Inferior parietal cortex (tissue), 1 donor: Measurements from ENCODE around the gene CENPO.
"Not testable (repeated sequence)": the region's sequence is repeated elsewhere in the genome, so short reads cannot be mapped to it uniquely, and the experiment has no call there.

Source experiments
- DNase-seq: peaks from one replicate; pipeline ENCODE4 v3.0.0-alpha.2; 2016; ENCODE audit errors: extremely low spot score

CENPO gene

DNA sequence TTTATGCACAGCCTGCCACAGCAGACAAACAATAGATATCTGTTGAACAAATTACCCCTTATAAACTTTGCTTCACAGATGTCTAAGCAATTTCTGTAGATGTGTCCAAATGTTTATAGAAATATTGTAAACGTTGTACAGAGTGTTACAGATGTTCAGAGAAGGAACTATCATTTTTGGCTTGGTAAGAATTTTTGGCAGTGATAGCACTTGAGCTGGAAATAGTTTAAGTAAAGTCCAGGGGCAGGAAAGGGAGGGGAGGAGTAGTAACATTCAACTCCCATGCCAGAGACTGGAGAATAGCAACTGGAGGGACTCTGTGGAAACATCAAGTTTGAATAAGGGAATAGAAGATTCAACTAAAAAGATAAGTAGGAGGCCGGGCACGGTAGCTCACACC, 4.4 kb upstream of the CENPO start:
- DNase-seq: no peak

DNA sequence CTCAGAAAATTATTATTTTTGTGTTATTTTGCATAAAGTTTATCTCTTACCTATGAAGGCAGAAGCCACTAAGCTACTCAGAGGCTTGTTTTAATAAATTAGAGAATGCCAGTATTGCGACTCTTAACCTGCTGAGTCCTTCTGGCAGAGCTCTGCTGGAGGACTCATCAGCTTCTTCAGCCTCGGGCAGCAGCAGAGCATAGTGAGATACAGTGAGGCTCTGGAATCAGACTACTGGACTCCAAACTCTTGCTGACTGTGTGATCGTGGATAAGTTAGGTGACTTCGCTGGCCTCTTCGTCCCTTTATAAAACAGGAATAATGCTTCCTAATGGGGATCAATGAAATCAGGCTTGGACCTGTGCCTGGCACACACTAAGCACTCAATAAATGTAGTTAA, 1.8 kb upstream of the CENPO start:
- DNase-seq: no peak

DNA sequence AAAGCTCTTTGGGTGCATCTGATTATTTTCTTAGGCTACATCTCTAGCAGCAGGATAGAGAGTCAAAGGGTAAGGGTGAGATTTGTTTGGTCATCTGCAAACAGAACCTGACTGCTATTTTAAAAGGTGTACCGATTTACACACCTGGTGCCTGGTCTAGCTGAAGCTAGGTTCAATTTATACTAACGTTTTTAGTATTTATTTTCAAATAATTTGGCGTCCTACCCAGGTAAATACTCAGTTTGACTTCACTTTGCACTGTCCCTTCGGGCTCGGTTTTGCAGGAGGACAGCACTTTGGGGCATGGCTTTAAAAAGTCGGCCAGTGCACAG, 717 bp upstream of the CENPO start:
- DNase-seq: no peak

DNA sequence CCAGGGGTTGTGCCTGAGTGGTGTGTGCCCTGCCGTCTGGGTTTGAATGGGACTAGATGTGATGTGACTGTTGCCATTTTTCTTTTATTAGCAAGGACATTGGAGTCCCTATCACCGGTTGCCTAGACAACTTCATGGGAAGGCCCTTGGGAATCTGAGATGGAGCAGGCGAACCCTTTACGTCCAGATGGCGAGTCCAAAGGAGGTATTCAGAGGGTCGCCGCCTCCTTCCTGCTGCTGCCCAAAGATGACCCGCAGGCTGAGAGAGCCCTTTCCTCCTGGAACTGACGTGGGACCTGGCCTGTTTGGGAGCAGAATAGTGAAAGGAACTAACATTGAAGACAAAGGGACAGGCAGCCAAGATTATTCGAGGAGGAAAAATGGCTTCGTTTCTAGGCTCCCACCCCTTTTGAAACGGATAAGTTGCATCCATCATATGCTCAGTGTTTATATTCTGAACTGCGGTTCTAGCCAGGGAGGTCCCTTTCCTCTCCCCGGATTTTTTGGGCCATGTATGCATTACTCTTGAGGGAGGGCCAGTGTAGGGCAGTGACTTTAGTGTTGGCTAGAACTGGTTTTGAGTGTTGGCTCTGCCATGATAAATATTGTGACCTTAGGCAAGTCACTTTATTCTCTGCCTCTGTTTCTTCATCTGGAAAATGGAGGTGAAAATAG, 673 bp downstream of the CENPO start:
- DNase-seq: no peak

DNA sequence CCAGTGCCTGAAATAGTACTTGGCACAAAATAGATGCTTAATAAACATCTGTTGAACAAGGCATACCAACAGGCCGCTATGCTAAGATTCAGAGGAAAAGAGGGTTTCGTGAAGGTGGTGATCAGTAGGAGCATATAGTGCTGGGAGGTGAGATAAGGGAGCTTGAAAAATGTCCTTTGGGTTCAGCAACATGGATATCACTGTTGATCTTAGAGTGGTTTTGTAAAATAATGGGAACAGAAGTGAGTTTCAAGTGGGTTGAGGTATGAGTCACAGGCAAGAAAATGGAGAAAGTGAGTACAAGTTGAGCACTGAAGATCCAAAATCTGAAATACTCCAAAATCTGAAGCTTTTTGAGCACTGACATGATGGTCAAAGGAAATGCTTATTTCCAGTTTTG, 4.4 kb downstream of the CENPO start:
- DNase-seq: no peak

DNA sequence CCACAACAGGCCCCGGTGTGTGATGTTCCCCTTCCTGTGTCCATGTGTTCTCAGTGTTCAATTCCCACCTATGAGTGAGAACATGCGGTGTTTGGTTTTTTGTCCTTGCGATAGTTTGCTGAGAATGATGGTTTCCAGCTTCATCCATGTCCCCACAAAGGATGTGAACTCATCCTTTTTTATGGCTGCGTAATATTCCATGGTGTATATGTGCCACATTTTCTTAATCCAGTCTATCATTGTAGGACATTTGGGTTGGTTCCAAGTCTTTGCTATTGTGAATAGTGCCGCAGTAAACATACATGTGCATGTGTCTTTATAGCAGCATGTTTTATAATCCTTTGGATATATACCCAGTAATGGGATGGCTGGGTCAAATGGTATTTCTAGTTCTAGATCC, 7.3 kb downstream of the CENPO start:
- not testable (repeated sequence) for DNase-seq

DNA sequence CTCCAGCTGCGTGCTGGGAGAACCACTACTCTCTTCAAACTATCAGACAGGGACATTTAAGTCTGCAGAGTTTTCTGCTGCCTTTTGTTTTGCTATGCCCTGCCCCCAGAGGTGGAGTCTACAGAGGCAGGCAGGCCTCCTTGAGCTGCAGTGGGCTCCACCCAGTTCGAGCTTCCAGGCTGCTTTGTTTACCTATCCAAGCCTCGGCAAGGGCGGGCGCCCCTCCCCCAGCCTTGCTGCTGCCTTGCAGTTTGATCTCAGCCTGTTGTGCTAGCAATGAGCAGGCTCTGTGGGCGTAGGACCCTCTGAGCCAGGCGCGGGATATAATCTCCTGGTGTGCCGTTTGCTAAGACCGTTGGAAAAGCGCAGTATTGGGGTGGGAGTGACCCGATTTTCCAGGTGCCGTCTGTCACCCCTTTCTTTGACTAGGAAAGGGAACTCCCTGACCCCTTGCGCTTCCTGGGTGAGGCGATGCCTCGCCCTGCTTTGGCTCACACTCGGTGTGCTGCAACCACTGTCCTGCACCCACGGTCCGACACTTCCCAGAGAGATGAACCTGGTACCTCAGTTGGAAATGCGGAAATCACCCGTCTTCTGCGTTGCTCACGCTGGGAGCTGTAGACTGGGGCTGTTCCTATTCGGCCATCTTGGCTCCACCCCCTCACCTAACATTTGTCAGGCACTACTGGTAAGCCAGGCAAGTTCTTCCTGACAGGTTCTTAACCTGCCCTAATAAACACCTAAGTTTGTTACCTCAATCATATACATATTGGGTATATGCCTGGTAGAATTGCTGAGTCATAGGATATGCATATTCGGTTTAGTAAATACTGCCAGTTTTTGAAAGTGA, 12.8 kb downstream of the CENPO start:
- not testable (repeated sequence) for DNase-seq

DNA sequence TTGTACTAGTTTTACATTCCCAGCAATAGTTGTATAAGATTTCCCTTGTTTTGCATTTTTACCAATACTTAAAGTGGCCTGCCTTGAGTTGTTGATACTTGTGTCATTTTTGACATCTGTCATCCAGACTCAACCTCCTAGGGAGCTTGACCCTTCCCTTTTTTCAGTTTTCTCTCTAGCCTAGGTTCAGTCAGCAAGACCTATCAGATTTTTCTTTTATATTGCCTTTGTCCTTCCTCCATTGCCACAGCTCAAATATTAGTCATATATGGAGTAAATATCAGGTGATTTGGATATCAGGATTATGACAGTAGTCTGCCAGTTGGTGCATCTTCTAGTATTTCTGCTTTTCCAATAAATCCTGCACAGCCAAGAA, 13.4 kb downstream of the CENPO start:
- DNase-seq: no peak

DNA sequence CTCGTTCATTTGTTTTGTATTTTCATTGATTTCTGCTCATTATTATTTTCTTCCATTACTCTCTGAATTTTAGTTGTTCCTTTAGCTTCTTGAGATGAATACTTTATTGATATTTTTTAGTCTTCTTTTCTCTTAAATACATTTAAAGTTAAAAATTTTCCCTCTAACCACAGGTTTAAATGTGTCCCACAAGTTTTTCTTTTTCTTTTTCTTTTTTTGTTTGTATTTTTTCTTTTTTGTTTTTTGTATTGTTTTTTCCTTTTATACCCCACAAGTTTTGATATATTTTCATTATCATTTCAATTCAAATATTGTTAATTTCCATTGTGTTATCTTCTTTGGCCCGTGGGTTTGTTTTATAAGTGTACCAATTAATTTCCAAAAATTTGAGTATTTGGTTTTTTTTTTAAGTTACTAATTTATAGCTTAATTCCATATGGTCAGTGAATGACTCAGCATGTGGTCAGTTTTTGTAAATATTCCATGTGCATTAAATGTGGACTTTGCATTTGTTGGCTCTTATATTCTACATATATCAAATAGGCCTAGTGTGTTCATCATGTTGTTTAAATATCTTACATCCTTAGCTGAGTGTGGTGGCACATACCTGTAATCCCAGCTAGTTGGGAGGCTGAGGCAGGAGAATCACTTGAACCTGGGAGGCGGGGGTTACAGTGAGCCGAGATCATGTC, 16.2 kb downstream of the CENPO start:
- no peak for DNase-seq

DNA sequence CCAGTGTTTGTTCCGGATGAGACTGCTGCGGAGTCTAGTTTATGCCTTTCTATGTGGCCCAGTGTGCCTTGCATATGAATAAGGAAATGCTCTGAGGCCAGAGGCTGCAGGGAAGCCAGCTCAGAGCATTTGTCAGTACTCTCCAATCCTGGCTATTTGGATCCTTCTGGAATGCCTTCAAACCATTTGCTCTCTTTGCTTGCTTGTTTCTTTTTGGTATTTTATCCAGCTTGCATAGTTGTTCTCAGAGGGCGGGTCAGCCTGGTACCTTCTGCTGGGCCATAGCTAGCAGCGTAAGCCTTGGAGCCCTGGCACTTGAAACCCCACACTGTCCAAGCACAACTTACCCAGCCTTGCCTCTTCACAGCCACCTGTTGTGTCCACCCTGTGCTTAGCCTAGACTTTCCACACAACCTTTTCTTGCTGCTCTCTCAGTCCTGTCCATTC, 20.5 kb downstream of the CENPO start:
- no peak for DNase-seq

DNA sequence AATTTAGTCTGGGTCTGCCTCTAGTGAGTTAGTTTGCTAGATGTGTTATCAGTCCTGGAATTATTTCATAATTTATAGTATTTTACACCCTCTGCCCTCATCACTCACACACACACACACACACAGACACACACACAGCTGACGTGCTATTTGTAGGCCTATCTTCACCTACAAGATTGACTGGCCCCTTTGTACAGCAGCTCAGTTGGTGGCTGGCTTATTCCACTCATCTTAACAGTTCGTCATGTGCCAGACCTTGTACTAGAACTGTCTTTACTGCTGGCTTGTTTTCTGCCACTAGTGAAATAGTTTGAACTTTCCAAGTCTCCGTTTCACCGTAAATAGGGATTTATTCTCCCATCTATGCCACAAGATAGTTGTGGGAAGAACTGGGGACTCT, 21.3 kb downstream of the CENPO start:
- DNase-seq: no peak

DNA sequence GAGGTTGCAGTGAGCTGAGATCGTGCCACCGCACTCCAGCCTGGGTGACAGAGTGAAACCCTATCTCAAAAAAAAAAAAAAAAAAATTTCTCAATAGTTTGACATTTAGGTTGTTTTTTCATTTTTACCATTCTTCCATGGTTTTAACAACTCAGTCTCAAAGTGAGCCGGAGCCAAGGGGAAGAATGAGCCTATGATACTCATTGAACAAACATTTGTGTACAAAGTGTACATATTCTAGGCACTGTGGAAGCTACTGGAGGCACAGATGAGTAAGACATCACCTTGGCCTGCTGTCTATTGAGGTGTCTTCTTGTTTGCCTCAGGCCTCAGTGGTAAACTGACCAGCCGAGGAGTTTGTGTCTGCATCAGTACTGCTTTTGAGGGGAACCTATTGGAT, 21.9 kb downstream of the CENPO start:
- no peak for DNase-seq

DNA sequence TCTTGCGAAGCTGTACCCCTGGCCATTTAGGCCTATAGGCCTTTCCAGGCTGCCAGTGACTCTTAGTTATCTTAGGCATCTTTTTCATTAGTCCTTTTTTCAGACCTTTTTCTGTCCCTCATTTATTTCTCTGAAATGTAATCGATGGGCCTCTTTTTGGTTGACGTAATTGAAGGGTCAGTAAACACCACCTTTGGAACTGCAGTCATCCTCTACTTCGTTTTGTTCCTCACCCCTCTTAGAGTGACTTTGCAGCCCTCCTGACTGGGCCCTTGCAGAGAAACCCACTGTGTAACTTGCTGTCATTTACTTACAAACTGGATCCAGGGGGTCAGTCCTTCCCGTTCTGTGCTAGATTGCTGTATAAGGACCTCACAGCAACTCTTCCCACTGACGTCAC, 23.2 kb downstream of the CENPO start:
- no peak for DNase-seq

DNA sequence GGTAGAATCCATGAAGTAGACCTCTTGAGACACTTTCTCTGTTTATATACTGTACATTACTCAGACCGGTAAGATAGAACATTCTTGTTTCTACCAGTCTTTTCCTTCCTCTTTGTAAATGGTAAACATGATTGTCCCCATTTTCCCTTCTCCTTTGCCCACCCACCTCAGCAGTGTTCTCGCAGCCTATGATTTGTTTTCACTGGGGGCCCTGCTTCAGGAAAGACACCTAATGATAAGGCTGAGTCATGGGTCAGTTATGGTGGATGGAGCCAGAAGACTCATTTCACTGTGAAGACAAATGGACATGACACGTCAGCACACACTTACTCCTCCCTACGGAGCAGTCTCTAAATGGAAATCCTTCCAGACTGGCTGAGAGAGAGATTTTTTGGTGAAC, 23.7 kb downstream of the CENPO start:
- no peak for DNase-seq

DNA sequence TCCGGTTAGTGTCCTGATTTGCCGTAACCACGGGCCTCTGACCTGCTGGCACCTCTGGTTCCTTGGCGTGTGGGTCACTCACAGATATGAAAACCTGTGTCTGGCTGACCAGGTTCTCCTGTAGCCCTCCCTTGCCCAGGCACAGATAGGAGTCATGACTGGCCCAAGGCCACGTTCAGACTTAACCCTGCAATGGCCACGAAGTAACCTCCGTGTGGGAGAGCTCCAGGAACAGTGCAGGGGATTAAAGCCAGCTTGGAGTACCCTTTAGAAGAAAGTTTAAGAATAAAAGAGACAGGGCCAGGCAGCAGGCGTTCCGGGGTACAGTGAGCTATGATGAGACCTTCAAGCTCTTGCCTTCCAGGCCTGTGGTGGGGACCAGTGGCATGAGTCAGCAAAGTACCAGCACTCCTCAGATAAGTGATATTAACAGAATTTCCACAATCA, 25.5 kb downstream of the CENPO start:
- no peak for DNase-seq

DNA sequence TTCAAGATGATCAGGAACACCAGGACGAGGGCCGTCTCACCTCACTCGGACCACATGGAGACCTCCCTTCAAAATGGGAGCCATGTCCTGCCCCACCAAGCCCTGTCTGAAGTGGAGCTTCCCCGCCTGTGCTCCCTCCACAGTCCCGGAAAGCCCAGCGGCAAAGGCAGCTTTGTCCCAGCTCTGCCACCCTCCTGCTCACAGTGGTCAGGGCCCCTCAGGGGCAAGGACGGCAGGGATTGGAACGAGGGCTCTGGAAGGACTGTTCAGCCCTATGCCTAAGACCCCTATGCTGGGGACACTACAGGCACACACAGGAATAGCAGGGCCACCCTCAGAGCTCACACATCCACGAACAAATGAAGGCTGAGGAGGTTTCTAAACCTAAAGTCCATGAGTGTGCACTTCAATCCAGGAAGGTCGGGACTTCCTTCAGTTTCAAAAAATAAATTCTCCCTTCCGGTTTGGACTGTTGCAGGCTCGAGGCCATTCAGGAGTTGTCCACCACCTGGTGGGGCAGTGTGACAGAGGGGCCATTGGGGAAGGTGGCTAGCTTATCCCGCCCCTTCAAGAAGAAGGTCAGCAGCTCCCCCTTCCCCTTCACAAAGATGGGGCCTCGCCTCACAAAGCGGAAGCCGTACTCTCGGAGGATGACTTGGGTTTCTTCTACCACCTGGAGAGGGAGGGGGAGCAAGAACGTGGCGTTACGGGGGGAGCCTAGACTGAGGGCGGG, 26.4 kb downstream of the CENPO start:
- no peak for DNase-seq

DNA sequence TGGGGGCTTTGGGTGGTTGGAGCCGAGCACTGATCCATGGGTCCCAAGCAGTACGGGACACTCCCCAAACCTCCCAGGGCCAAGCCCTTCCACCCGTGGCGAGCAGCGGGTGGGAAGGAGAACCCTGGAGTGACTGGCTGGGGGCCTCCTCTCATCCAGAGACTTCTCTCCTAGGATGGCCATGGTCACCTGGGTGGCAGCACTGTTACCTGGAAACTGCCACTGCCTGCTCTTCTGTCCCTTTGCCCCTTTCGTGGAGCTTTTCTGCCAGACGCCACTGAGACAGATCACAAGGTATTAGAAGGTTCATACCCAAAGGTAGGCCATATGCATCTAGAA, 26.9 kb downstream of the CENPO start:
- no peak for DNase-seq

DNA sequence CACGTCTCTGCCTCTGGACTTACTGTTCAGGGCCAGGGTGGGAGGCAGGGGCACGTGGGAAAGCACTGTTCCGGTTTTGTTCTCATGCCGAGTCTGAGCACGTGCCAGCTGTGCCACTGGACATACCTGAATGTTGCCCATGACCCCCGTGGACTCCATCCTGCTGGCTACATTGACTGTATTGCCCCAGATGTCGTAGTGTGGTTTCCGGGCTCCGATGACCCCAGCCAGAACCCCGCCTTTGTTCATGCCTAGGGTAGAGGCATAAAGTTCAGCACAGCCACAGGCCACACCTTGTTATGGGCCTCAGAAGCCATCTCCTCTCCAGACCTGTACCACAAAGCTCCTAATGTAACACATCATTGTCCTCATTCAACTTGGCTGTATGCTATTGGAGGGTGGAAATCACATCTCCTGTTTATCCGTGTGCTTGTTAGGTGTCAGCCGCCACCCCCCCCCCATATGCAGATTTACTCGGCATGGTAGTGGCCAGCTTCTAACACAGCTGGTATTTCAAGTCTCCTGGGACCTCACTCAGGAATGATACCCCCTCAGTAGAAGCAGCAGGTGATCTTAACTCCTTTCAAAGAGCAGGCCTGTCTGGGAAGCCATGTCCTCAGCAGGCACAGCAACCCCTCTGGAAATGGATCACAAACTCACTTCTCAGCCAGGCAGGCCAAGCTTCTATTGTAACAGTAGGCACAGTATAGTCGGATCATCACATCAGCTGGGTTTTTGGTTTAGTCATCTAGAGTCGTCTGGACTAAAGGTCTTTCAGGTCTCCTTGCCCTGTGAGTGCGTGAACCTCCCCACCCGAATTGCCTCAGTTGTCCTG, 27.6 kb downstream of the CENPO start:
- no peak for DNase-seq

DNA sequence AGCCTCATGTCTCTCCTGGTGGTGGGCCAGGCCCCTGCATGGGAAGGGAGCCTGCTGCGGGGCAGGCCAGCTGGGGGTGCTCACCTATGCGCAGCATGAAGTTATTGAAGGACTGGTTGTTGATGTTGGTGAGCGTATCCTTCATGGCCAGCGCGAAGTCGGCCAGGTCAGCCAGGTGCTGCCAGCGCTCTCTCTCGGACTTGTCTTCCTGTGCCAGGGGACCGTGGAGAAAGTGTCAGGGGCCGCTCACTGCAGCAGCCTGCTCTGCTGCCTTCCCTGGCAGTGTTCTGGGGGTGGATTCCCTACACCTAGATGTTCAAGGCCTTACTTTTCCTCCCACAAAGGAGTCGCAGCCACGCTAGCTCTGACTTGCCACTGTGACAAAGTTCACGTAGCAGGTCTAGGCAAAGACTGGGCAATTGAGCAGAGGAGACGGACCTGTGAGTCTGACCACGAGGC, 28.2 kb downstream of the CENPO start:
- no peak for DNase-seq

DNA sequence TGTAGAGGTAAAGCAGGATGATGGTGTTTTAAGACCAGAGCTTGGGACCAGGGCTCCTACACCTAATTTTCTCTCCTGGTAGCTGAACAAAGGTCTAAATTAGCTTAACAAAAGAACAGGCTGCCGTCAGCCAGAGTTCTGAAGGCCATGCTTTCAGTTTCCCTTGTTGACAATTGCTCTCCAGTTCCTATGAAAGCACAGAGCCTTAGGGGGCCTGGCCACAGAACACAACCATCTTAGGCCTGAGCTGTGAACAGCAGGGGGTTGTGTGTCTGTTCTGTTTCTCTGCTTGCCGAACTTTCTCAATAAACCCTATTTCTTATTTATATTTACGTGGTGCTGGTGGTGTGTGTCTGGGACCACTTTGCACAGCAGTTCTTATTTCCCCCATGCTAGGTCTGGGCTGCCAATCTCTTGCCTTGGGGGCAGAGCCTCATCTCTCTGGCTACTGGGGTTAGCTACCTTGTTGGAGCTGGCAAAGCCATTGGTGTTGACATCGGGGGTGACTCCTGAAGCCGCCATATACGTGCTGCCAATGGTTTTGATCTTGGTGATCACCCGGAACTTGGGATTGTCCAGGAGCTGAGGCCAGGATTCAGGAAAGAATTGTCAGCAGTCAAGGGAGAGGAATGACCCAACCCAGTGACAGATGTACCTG, 29.0 kb downstream of the CENPO start:
- no peak for DNase-seq

DNA sequence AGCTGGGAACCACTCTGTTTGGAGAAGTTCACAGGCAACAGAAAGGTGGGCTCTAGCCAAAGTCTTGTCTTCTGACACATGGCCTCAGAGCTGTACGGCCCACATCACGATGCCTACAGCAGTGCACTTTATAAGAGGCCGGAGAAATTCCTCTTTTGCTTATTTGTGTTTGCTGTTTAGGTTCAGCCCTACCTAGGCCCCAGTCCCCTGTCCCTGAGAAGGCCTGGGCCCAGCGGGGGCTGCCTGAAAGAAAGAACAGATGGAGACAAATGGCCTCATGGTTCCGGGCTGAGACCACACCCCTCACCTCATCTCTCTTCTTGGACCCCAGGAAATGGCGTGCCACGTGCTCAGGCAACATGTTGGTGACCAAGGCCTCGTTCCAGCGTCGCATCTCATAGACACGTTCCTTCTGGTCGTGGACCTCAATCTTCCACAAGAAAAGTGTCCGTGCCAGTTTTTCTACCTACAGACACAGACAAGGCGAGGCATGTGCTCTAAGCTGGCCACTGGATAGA, 30.9 kb downstream of the CENPO start:
- DNase-seq: no peak
